SH-SY5Y (cell line): Measurements from ENCODE around the gene SOX12.

Experiments
- GATA2 ChIP-seq: IDR thresholded peaks from 2 replicates; pipeline ENCODE4 v1.6.1; 2011; ENCODE audit warnings: mild to moderate bottlenecking, low read depth, low read length
- GATA3 ChIP-seq: IDR thresholded peaks from 2 replicates; pipeline ENCODE4 v1.6.1; 2011; ENCODE audit warnings: low read depth, mild to moderate bottlenecking, low read length, moderate library complexity

Gene SOX12

GRCh38 chr20:358891-359555, 33.7 kb downstream of the SOX12 start:
- TF ChIP-seq GATA2 = no peak
- TF ChIP-seq GATA3 = no peak

GRCh38 chr20:361561-361960, 36.2 kb downstream of the SOX12 start:
- no peak for TF ChIP-seq GATA2
- TF ChIP-seq GATA3 = no peak

GRCh38 chr20:362271-363254, 37.2 kb downstream of the SOX12 start:
- TF ChIP-seq GATA3 (no peak), GATA2 (no peak)

GRCh38 chr20:363319-364078, 38.1 kb downstream of the SOX12 start:
- TF ChIP-seq GATA2 = no peak
- TF ChIP-seq GATA3 = no peak

- TF ChIP-seq GATA2 (no peak), GATA3 (no peak)
Measured at GRCh38 chr20:364905-365794, 39.8 kb downstream of the SOX12 start.

GRCh38 chr20:366041-366718, 40.8 kb downstream of the SOX12 start:
- no peak for TF ChIP-seq GATA3
- peak; percentile 34; the same call in 1 of the 2 replicates for TF ChIP-seq GATA2

- TF ChIP-seq GATA2 (no peak), GATA3 (no peak)
Measured at GRCh38 chr20:366719-367485, 41.5 kb downstream of the SOX12 start.

- TF ChIP-seq GATA3 (no peak), GATA2 (no peak)
Measured at GRCh38 chr20:367486-367887, 42.1 kb downstream of the SOX12 start.

GRCh38 chr20:368915-369314, 43.6 kb downstream of the SOX12 start:
- TF ChIP-seq GATA2 (no peak), GATA3 (no peak)

GRCh38 chr20:370151-370600, 44.8 kb downstream of the SOX12 start:
- TF ChIP-seq GATA3 = no peak
- no peak for TF ChIP-seq GATA2

GRCh38 chr20:370977-371754, 45.8 kb downstream of the SOX12 start:
- no peak for TF ChIP-seq GATA2
- no peak for TF ChIP-seq GATA3
